ENCODE results near the gene ARHGEF39.

The ARHGEF39 gene

GRCh38 chr9:35679091-35679490, 14.1 kb upstream of the ARHGEF39 start:
- TF ChIP-seq CTCF (conservative IDR thresholded peaks at IDR 0.05; ENCODE audit: control insufficient read depth, insufficient read depth, low read depth, low read length), result no peak
- DNase-seq (ENCODE audit: low read depth), result no peak
- no peak overlapping the region for H3K4me3 ChIP-seq (ENCODE audit: control insufficient read depth, low read depth, low read length)

- TF ChIP-seq CTCF (conservative IDR thresholded peaks at IDR 0.05; ENCODE audit: control insufficient read depth, insufficient read depth, low read depth, low read length), result no peak
- peak overlapping the region; percentile 43 for H3K4me3 ChIP-seq (ENCODE audit: control insufficient read depth, low read depth, low read length)
- DNase-seq (ENCODE audit: low read depth), result no peak
These were observed 10.9 kb upstream of the ARHGEF39 start for GRCh38 chr9:35675732-35676392.

GRCh38 chr9:35675204-35675603, 10.2 kb upstream of the ARHGEF39 start:
- H3K4me3 ChIP-seq (ENCODE audit: control insufficient read depth, low read depth, low read length), result peak overlapping the region; percentile 43

GRCh38 chr9:35674025-35674361, 9.0 kb upstream of the ARHGEF39 start:
- DNase-seq (ENCODE audit: low read depth), result no peak
- TF ChIP-seq CTCF (conservative IDR thresholded peaks at IDR 0.05; ENCODE audit: control insufficient read depth, insufficient read depth, low read depth, low read length), result no peak
- H3K4me3 ChIP-seq (ENCODE audit: control insufficient read depth, low read depth, low read length), result no peak overlapping the region

More at GRCh38 chr9:35675204-35675603, 10.2 kb upstream of the ARHGEF39 start:
- TF ChIP-seq CTCF (conservative IDR thresholded peaks at IDR 0.05; ENCODE audit: control insufficient read depth, insufficient read depth, low read depth, low read length), result no peak
- DNase-seq (ENCODE audit: low read depth), result no peak

GRCh38 chr9:35673132-35674024, 8.4 kb upstream of the ARHGEF39 start, which contains the start of gene CA9:
Gene CA9, plus strand, starts transcription at chr9:35673928. Its CDS starts 32 bp downstream, at chr9:35673960.
- TF ChIP-seq CTCF (conservative IDR thresholded peaks at IDR 0.05; ENCODE audit: control insufficient read depth, insufficient read depth, low read depth, low read length), result no peak
- no peak for DNase-seq (ENCODE audit: low read depth)
- H3K4me3 ChIP-seq (ENCODE audit: control insufficient read depth, low read depth, low read length), result no peak within 1 kb of the TSS

- peak; percentile 74 for DNase-seq (ENCODE audit: low read depth)
- TF ChIP-seq CTCF (conservative IDR thresholded peaks at IDR 0.05; ENCODE audit: control insufficient read depth, insufficient read depth, low read depth, low read length), result no peak
- no peak overlapping the region for H3K4me3 ChIP-seq (ENCODE audit: control insufficient read depth, low read depth, low read length)
These were observed 4.5 kb upstream of the ARHGEF39 start for GRCh38 chr9:35669331-35670145.
